HG02642 (cell line): ENCODE data around the gene USP47.

Experiments
- ATAC-seq: cut with Tn5 transposase; IDR thresholded peaks from one replicate; pipeline ENCODE4 v1.9.1; 2021; ENCODE audit warnings: mild to moderate bottlenecking; ENCODE audit not compliant: unreplicated experiment, poor library complexity

The USP47 gene

DNA sequence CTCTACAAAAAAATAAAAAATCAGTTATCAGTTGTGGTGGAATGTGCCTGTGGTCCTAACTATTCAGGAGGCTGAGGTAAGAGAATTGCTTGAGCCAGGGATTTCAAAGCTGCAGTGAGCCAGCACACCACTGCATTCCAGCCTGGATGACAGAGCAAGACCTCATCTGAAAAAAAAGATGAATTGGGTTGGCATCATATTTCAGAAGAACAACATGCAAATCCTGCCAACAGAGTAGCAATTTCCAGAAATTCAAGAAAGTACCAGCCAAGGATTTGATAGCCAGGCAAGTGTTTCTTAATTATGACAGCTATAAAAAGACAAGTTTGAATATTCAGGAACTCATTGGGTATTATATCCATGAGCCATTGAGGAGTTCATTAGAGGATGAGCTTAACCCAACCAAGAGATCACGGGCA lies 75.2 kb downstream of the USP47 start:
- ATAC-seq = no peak

DNA sequence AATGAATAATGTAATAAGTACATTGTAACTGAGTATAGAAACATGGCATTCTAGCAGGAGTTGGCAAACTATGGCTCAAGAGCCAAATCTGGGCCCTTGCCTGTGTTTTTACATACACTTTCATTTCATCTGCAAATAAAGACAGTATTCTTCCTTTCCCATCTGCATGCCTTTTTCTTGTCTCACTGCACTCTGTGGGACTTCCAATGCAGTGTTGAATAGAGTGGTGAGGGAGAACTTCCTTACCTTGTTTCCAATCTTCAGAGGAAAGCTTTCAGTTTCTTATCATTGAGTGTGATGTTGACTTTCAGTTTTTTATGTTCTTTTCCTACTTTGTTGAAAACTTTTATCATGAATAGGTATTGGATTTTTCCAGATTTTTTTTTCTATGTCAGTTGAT lies 82.1 kb downstream of the USP47 start:
- ATAC-seq = no peak

DNA sequence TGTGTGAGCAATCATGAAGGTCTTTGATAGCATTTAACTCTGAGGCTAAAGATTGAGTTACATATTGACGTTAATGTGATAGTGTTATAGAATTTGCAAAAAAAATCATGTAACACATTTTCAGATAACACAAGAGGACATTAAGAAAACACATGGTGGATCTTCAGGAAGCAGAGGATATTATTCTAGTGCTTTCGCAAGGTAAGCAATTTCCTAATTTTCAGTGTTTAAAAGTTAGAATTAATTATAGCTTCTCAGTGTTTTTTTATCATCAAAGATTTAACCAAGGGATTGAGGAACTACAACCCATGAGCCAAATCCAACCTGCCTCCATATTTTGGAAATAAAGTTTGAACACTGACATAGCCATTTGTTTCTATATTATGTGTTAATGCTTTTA lies 88.1 kb downstream of the USP47 start:
- no peak for ATAC-seq

DNA sequence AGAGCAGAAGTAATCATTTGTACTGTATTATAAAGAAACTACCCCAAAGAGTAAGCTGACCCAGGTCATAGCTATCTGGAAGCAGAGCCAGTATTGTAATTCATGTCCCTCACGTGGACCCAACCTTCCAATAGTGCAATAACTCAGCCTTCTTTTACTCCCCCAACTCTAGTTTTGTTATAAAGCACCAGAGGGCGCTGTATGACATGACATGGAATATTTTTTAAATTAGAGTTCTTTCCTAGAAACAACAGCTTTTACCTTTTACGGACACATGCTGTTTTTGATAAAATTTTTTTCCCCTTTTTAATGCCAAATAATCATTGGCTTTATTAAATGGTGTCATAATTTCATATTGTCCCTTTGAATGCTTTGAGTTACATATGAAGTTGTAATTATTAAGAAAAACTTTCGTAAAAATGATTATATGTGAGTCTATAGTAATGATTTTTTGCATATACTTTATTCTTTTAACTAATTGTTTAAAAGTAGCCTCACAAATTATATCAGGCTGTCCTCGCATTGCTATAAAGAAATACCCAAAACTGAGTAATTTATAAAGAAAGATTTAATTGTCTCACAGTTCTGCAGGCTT lies 89.8 kb downstream of the USP47 start:
- ATAC-seq = no peak

DNA sequence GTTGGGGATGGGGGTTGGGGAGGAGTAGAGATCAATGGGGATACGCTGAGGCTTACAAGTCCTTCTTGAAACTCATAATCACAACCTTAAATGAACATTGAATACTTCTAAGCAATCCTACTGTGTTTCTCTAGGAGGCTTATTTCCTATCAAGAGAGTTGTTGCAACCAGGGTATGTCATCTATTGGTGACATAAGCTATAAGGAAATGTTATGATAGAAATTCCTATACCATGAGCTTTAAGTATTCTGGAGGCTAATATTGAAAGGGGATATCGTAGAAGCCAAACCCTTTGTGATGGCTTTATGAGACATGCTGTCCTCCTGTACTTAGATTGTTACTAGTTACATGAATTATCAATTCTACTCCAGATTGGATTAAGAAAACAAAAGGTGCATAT lies 93.8 kb downstream of the USP47 start:
- no peak for ATAC-seq

DNA sequence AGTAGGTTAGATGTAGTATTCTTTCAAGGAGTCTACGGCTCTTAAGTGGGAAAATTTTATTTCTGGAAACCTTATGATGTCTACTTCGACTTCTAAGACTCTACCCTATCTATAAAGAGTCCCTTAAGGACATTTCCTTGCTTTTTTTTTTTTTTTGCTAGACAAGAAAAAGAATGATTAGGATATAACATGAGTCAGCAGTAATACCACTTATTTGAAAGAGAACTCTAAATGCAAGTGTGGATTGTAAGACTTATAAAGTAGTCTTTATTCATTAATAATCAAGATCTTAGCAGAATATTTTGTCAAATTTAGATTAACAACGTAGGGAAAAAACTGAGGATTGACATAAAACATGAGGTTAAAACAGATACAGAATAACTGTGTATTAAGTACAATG lies 95.7 kb downstream of the USP47 start:
- no peak for ATAC-seq

DNA sequence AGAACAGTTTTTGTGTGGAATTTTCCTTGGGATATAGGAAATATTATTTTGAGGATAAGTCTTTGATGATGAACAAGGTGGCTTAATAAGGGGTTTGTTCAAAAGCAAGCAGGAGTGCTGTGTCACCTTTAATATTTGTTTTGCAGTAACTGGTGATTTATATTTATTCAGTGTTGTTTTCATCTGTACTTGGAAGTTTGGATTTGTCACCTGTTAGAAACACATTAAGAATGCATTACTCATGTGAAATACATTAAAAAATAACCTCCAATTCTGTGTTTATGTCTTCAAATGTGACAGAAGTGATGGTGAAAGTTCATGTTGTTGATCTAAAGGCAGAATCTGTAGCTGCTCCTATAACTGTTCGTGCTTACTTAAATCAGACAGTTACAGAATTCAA lies 96.2 kb downstream of the USP47 start:
- no peak for ATAC-seq

DNA sequence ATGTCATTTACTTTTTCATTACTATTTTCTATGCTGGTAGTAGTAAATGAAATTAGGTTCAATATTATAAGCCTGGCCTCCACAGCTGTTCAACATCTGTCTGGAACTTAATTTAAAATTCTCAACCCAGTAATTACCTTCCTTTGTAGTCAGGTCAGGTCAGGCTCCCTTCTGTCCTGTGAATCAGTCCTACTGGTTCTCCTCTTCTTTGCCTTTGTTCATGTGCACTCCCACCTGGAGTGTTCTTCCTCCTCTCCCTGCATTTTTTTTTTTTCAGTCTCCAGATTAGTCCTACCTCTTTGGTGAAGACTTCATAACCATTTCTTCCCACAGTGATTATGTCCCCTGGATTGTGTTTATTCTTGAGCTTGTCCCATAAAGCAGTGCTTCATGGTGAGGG lies 98.8 kb downstream of the USP47 start:
- ATAC-seq = no peak

DNA sequence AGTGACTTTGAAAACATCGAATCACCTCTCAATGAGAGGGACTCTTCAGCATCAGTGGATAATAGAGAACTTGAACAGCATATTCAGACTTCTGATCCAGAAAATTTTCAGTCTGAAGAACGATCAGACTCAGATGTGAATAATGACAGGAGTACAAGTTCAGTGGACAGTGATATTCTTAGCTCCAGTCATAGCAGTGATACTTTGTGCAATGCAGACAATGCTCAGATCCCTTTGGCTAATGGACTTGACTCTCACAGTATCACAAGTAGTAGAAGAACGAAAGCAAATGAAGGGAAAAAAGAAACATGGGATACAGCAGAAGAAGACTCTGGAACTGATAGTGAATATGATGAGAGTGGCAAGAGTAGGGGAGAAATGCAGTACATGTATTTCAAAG lies 100.9 kb downstream of the USP47 start:
- ATAC-seq = no peak

DNA sequence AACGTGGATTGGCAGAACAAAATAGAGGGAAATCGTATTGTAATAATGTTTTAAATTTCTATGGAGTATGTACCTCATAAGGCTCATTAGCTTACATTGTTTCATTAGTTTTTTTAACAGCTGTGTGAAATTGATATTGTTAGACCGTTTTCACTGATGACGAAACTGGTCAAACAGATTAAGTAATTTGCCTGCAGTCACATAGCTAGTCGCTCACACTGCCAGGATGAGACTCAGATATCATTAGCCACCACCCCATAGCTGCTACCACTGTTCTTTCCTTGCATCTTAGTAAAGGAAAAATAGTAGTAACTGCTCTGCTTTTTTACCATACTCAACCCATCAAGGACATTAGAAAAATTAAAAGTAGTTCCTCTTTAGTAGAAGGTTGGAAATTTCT lies 102.7 kb downstream of the USP47 start:
- ATAC-seq = no peak

DNA sequence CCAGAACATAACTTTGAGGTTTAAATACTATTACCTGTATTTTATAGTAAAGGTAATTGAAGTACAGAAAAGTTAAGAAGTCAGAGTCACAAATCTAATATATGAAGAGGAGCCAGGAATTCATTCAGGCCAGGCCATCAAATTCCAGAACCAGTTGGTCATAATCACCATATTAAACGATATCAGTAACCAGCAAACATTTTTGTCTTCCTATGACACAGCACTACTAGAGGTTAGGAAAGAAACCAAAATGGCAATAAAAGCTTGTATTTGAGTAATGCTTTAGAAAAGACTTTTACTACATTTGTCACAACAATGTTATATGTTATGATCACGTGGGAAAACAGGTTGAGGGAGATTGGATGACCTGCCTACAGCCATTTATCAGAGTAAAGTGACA lies 104.4 kb downstream of the USP47 start:
- ATAC-seq = no peak

DNA sequence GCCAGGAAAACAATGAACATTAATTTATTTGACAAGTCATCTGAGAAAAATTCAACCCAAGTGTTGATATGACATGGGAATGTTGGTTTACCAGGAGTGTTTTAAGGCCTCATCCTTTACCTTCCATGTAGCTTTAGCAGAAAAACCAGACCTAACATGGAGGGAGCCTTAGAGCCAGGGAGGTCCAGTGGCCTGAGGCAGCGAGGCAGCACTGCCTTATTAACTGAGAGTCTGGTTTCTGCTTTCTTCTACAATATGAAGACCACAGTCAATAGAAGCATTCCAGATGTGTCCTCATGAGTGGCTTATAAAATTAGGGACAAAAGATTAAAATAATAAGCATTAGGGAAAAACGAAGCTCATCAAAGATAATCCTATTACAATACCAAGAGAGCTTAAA lies 105.1 kb downstream of the USP47 start:
- no peak for ATAC-seq

DNA sequence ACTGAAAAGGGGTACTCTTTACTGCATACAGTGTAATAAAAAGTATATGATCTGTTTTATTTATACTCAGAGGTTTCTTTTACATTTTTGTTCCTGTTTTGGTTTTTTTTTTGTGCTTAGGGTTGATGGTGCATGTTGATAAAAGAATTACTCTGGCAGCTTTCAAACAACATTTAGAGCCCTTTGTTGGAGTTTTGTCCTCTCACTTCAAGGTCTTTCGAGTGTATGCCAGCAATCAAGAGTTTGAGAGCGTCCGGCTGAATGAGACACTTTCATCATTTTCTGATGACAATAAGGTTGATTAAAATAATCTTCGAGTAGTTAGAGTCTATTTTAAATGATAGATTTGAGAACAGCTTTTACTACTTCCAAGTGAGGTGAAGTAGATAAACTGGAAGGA lies 106.1 kb downstream of the USP47 start:
- ATAC-seq = no peak

DNA sequence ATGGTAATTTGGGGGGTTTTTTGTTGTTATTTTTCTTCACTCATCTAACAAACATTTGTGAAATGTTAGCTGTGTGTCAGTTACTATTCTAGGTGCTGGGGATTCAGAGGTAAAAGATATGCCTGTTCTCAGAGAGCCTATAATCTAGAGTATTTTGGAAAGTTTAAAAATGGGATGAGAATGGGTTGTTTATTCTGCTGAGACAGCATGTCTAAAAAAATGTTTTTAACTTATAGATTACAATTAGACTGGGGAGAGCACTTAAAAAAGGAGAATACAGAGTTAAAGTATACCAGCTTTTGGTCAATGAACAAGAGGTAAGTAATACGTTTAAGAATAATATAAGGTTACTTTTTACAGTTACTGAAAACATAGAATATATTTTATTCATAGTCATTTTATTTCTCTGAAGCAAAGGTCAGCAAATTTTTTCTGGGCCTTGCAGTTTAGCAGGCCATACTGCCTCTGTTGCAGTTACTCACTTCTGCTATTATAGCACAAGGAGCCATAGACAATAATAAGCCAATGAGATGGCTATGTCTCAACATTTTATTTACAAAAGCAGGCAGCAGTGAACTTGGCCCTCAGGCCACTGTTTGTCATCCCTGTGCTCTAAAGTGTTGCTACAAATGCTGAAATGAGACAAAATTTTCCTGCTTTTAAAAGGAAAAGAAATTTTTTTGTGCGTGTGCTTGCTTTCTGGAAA lies 106.6 kb downstream of the USP47 start:
- no peak for ATAC-seq

DNA sequence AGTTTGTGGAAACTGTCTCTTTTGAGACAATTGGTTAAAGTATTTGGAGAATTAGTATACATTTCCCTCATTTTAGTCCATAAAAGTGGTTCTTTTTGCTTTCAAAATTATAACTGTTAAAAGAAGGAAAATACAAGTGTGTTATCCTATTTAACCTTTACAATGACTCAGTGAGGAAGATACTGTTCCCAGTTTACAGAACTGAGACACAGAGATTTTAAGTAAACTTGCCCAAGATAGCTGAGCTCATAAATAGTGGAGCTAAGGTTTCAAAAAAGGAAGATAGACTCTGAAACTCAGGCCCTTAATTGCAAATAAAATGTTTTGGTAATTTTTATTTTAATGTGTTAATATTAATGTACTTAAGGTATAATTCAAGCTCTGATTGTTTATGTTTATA lies 107.7 kb downstream of the USP47 start:
- ATAC-seq = no peak

DNA sequence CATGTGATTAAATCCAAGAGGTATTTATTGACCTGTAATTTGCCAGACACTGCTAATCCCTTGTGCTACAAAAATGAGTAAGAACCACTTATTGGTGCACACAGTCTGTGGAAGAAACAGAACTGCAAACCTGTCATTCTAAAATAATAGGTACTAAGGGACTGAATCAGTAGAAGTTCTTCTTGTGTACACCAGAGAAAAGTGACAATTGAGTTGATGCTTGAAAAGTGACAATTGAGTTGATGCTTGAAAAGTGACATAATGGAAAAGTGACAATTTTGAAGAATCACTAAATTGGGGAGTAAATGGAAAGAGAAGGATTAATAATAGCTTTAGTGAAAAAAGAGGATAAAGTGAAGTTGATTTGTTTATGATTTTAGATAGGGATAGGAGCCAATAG lies 110.3 kb downstream of the USP47 start:
- no peak for ATAC-seq

DNA sequence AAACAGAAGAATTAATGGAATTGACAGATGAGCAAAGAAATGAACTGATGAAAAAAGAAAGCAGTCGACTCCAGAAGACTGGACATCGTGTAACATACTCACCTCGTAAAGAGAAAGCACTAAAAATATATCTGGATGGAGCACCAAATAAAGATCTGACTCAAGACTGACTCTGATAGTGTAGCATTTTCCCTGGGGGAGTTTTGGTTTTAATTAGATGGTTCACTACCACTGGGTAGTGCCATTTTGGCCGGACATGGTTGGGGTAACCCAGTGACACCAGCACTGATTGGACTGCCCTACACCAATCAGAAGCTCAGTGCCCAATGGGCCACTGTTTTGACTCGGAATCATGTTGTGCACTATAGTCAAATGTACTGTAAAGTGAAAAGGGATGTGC lies 114.2 kb downstream of the USP47 start:
- no peak for ATAC-seq

DNA sequence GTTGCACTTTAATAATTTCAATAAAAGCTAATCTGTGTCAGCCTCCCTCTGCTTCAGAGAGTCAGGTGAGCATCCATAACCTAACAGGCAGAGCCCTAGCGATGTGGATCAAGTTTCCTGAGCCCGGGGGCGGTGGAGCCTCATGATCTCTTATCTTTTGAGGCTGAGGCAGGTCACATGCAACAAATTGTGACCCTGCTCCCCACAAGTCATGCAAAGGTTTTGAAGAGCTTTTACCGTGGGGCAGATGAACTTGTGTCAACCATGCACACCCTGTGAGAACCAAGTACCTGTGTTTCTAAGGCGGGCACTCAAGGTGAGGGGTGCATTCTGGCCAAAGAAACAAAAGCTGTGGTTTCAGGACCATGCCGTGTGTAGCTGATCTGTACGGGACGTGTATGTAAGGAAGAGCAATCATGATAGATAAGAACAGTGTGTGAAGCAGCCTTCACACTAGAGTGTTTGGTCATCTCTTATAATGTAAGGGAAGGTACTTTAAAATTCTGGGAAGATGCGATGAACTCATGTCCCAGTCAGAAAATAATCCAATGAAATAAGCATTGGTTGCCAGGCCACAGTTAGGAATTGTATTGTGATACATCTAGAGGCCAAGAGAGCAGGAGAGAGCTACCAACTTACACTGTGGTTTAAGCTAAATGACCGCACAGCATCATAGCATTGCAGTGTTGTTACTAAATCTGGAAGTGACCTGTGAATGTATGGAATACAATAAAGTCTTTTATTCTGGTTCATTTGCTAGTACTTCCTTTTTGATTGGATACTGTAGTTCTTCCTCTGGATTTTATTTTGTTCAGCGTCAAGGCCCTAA lies 116.8 kb downstream of the USP47 start:
- no peak for ATAC-seq

DNA sequence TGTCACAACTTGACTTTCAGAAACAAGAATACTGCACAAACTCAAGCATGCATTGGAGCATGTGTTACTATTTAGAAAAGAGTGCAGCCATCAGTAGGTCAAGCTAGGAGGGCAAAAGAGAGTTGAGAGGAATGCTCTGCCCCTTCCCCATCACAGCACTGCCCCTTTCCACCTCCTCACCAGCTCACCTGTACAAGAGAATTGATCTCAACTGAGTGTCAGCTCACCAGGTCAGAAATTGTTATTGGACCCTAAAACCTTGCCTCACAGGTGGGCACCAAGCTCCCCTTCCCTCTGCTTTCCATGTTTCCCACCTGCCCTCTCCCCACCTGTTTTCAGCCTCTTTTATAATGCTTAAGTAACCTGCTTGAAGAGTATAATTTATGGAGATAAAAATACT lies 117.8 kb downstream of the USP47 start:
- ATAC-seq = no peak

DNA sequence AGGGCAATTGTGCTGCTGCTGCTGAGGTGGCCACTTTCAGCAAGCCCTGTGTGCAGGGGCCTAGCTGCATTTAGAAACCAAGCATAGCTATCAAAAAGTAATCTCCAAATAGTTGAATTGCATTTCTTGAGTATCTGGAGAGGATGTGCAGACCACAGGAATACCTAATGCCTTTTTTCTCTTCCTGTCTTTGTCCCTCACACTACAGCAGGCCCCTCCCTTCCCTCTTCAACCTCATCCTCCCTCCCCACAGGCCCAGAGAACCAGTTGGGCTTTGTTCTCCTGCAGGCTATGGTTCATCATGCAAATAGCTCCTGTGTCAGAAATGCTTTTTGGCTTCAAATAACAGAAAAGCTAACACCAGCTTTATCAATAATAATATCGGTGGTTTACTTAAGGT lies 118.9 kb downstream of the USP47 start:
- ATAC-seq = no peak

DNA sequence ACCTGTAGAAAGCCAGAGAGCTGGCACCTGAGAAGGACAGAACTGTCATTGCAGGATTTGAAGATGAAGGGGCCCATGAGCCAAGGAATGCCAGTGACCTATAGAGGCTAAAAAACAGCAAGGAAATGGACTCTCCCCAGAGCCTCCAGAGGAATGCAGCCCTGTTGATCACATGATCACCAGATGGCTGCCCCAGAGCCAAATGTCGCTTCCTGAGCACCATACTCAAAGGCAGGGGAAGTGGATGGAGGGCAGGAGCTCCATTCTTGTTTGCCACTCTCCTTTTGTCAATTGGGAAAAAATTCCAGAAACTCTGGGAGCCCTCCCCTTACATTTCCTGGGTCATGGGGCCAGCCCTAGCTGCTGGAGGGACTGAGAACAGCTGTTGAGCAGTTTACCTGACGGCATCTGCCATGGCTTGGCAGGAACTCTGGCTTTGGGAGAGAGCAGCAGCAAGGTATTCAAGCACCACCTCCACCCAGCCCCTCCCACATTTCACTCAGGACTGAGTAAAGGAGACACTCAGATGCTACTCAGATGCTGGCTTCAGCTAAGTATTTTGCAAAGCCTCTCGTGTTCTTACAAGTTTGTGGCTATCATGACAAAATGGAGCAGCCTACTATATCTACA lies 119.7 kb downstream of the USP47 start:
- ATAC-seq = no peak
